ENCODE results near the gene CYBA.

The CYBA gene

GRCh38 chr16:88642881-88643643, 7.8 kb downstream of the CYBA start:
- TF ChIP-seq CTCF (IDR thresholded peaks at IDR 0.05; ENCODE audit: control extremely low read depth, extremely low read depth, low read depth, missing control alignments): no peak
- ChIA-PET CTCF (no interaction called here), POLR2A (no interaction called here)
- no peak for DNase-seq (ENCODE audit: extremely low spot score)

- ChIA-PET POLR2A (interaction anchor here (0.6 kb wide), 1 partner anchor 9 kb away, joined by 3 read pairs; no protein-coding TSS in a partner anchor), CTCF (no interaction called here)
- DNase-seq (ENCODE audit: extremely low spot score): no peak
- no peak for TF ChIP-seq CTCF (IDR thresholded peaks at IDR 0.05; ENCODE audit: control extremely low read depth, extremely low read depth, low read depth, missing control alignments)
Measured at GRCh38 chr16:88640498-88641247, 10.2 kb downstream of the CYBA start.

- ChIA-PET CTCF (interaction anchor here (1.2 to 1.8 kb wide), 3 partner anchors 10 to 97 kb away, joined by 4 to 7 read pairs (median 4); no protein-coding TSS in a partner anchor), POLR2A (interaction anchor here (0.6 to 1.6 kb wide), 2 partner anchors 9 to 23 kb away, joined by 3 to 4 read pairs; partner anchors contain the start of gene MVD)
Measured at GRCh38 chr16:88640039-88640495, 10.8 kb downstream of the CYBA start.

GRCh38 chr16:88639231-88640038, 11.4 kb downstream of the CYBA start:
- TF ChIP-seq CTCF (IDR thresholded peaks at IDR 0.05; ENCODE audit: control extremely low read depth, extremely low read depth, low read depth, missing control alignments): no peak

More at GRCh38 chr16:88640039-88640495, 10.8 kb downstream of the CYBA start:
- DNase-seq (ENCODE audit: extremely low spot score): no peak
- TF ChIP-seq CTCF (IDR thresholded peaks at IDR 0.05; ENCODE audit: control extremely low read depth, extremely low read depth, low read depth, missing control alignments): no peak

GRCh38 chr16:88638323-88639230, 12.3 kb downstream of the CYBA start, which contains the start of gene IL17C:
TSS of gene IL17C (plus strand) at chr16:88638572. CDS start at chr16:88638642, 70 bp downstream.
- ChIA-PET CTCF (interaction anchor here (1.2 to 1.8 kb wide), 5 partner anchors 11 to 99 kb away, joined by 3 to 7 read pairs (median 4); no protein-coding TSS in a partner anchor), POLR2A (interaction anchor here (1.6 kb wide), 1 partner anchor 24 kb away, joined by 4 read pairs; the partner anchor contains the start of gene MVD)
- no peak for DNase-seq (ENCODE audit: extremely low spot score)
- TF ChIP-seq CTCF (IDR thresholded peaks at IDR 0.05; ENCODE audit: control extremely low read depth, extremely low read depth, low read depth, missing control alignments): no peak

More at GRCh38 chr16:88639231-88640038, 11.4 kb downstream of the CYBA start:
- DNase-seq (ENCODE audit: extremely low spot score): no peak
- ChIA-PET CTCF (interaction anchor here (1.2 to 1.8 kb wide), 4 partner anchors 10 to 98 kb away, joined by 3 to 7 read pairs (median 4); no protein-coding TSS in a partner anchor), POLR2A (interaction anchor here (1.6 kb wide), 1 partner anchor 23 kb away, joined by 4 read pairs; the partner anchor contains the start of gene MVD)
